Vagina (tissue), 2 donors: ENCODE results near the gene LRRC43.

Source experiments
- POLR2A ChIP-seq, 2 donors: fragments of 450-650 bp; IDR thresholded peaks; one replicate each; pipeline ENCODE4 v1.6.1; 2017; ENCODE audit warnings: antibody characterized with exemption in 2 of 2, mild to moderate bottlenecking in 2 of 2, moderate library complexity in 2 of 2
- TF ChIP-seq, protein P1 (sequence below), 3 experiments: fragments of 450-650 bp in 2 of 3; fragments of 200-600 bp in 1 of 3; sonication (generic) in 1 of 3; IDR thresholded peaks; one replicate each; pipeline ENCODE4 v1.5.1; 2017 to 2019; ENCODE audit warnings: antibody characterized with exemption in 3 of 3, mild to moderate bottlenecking in 2 of 3, moderate library complexity in 2 of 3

DNA sequence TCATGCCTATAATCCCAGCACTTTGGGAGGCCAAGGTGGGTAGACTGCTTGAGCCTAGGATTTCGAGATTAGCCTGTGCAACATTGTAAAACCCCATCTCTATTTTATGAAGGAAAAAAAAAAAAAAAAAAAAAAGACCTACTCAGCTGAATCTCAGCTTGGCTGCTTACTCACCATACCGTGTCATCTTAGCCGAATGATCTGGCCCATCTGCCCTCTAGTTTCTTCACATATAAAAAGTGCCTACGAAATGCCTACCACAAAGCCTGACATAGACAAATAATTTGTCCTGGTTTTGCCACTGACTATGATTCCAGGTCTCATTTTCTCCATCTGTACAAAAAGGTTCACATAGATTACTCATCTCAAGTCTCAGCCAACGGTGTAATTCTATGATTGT is 32.8 kb downstream of the LRRC43 start:
- TF ChIP-seq, protein P1, sequence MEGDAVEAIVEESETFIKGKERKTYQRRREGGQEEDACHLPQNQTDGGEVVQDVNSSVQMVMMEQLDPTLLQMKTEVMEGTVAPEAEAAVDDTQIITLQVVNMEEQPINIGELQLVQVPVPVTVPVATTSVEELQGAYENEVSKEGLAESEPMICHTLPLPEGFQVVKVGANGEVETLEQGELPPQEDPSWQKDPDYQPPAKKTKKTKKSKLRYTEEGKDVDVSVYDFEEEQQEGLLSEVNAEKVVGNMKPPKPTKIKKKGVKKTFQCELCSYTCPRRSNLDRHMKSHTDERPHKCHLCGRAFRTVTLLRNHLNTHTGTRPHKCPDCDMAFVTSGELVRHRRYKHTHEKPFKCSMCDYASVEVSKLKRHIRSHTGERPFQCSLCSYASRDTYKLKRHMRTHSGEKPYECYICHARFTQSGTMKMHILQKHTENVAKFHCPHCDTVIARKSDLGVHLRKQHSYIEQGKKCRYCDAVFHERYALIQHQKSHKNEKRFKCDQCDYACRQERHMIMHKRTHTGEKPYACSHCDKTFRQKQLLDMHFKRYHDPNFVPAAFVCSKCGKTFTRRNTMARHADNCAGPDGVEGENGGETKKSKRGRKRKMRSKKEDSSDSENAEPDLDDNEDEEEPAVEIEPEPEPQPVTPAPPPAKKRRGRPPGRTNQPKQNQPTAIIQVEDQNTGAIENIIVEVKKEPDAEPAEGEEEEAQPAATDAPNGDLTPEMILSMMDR (IDR thresholded peaks at IDR 0.05) = no peak
- no peak for TF ChIP-seq POLR2A (IDR thresholded peaks at IDR 0.05)
